Renal cortex interstitium (tissue), 11 donors: ENCODE results near the gene TPBG. TPM values are rescaled to one million over a fixed set of nuclear protein-coding genes. Genes with fewer than 3 reads are reported as not detected.

Experiments used
- DNase-seq, 11 donors: peaks; one replicate each; pipeline ENCODE4 v3.0.0-alpha.2; 2013; ENCODE audit warnings: low read depth in 9 of 11, low spot score in 4 of 11; ENCODE audit errors: extremely low read depth in 1 of 11
- polyA plus RNA-seq, 3 donors: library from polyadenylated mRNA; unstranded; fragments of 120-200 nt; gene quantifications; one replicate each; pipeline ENCODE4 v1.2.1, GENCODE V29; 2013; ENCODE audit not compliant: insufficient read length in 3 of 3

The TPBG gene
- polyA plus RNA-seq, 3 donors = 26.4 to 31.0 (median 30.5) TPM

GRCh38 chr6:82415820-82416219 is 52.2 kb downstream of the TPBG start:
- DNase-seq = no peak

DNA sequence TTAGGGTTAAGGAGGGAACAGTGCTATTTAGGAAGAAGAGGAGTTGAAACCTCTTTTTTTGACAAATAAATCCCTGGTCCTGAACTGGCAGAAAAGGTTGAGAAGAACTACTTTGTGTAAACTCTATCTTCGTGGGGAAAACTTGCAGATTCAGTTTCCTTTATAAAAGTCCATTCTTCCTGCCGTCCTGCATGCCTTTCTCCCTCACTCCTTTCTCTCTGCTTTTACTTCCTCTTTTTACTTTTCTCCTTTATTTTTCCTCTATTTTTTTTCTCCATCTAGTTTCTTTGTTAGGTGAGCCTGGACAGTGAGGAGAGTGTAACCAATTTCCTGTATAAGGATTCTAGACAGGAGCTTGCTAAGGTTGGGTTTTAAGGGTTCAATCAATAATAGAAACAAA is 52.7 kb downstream of the TPBG start:
- DNase-seq = no peak

Other genes with a start within 250 kb of the TPBG start
- 10 to 100 TPM; 38.9 to 50.2 (median 46.2) TPM for gene IBTK, start 116.1 kb upstream of the TPBG start, polyA plus RNA-seq